ENCODE measurements around the gene MYO3B.
"Not testable (repeated sequence)": the region's sequence is repeated elsewhere in the genome, so short reads cannot be mapped to it uniquely, and the experiment has no call there.

GRCh38 chr2:170263728-170264521 lies 86.0 kb downstream of the MYO3B start:
- TF ChIP-seq, protein P1, sequence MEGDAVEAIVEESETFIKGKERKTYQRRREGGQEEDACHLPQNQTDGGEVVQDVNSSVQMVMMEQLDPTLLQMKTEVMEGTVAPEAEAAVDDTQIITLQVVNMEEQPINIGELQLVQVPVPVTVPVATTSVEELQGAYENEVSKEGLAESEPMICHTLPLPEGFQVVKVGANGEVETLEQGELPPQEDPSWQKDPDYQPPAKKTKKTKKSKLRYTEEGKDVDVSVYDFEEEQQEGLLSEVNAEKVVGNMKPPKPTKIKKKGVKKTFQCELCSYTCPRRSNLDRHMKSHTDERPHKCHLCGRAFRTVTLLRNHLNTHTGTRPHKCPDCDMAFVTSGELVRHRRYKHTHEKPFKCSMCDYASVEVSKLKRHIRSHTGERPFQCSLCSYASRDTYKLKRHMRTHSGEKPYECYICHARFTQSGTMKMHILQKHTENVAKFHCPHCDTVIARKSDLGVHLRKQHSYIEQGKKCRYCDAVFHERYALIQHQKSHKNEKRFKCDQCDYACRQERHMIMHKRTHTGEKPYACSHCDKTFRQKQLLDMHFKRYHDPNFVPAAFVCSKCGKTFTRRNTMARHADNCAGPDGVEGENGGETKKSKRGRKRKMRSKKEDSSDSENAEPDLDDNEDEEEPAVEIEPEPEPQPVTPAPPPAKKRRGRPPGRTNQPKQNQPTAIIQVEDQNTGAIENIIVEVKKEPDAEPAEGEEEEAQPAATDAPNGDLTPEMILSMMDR (conservative IDR thresholded peaks at IDR 0.05; ENCODE audit: low read depth, low read length): not testable (repeated sequence)
- TF ChIP-seq EZH2 (IDR thresholded peaks at IDR 0.05; ENCODE audit: borderline replicate concordance, low read depth, low read length, poor library complexity, severe bottlenecking): not testable (repeated sequence)
